ENCODE measurements around the gene TSHZ2. TPM values are rescaled to one million over a fixed set of nuclear protein-coding genes. Genes with fewer than 3 reads are reported as not detected.

Gene TSHZ2
- total RNA-seq, 1 donor, result 3.6 TPM

DNA sequence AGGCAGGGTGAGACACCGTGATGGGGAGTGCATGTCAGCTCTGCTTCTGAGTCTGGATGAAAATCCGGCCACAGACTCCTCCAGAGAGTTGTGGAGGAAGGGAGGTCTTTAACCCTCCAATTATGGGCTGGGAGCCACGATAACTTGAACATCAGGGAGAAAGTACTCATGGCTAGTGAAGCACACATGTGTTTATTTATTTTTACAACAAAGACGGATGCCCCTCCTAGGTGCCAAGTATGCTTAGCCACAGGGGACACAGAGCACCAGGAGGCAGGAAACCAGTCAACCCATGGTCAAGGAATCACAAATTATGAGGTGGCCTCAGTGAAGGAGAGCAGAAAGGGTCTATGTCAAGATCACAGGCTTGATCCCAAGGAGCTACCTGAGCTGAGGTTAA, 567.4 kb downstream of the TSHZ2 start:
- DNase-seq (ENCODE audit: insufficient read length, low spot score, missing footprints), result no peak
- no peaks in the 10 kb centered on the region for H4K20me1 ChIP-seq (ENCODE audit: insufficient read depth, low read length)

More for the DNA sequence above, 567.4 kb downstream of the TSHZ2 start:
- Histone ChIP-seq H3K27ac (ENCODE audit: low read depth, low read length) (no peak overlapping the region), H3K4me1 (ENCODE audit: insufficient read depth, low read length) (no peaks in the 10 kb centered on the region), H3K9me3 (ENCODE audit: low read depth, low read length) (no peaks in the 10 kb centered on the region), H2AFZ (ENCODE audit: low read length) (no peak overlapping the region), H3K27me3 (ENCODE audit: insufficient read depth, low read length) (no peaks in the 10 kb centered on the region), H3K79me2 (ENCODE audit: insufficient read depth, low read length) (no peaks in the 10 kb centered on the region), H3K4me3 (ENCODE audit: insufficient read depth, low read length) (no peak overlapping the region), H3K36me3 (ENCODE audit: insufficient read depth, low read length) (no peaks in the 10 kb centered on the region), H3K4me2 (ENCODE audit: insufficient read depth, low read length) (no peak overlapping the region)
- TF ChIP-seq CTCF (IDR thresholded peaks at IDR 0.05; ENCODE audit: extremely low read depth, low read depth, low read length), result no peak

Small RNAs within 50 kb of the gene (small RNA-seq; reads per million reads assigned to genes)
- not detected for gene RF00019
